HepG2 (cell line): Measurements from ENCODE around the gene TMEM79. TPM values are rescaled to one million over a fixed set of nuclear protein-coding genes. Genes with fewer than 3 reads are reported as not detected.

Experiments used
- ATAC-seq: fragments of 200-7000 bp; cut with Tn5 transposase; 3 replicates; pipeline ENCODE4 v1.9.1; 2020; ENCODE audit warnings: mild to moderate bottlenecking, moderate library complexity
- BruUV-seq: library from RNA; stranded (reverse); fragments of 400-500 nt; replicated peaks from 2 replicates; lab custom pipeline; 2021; lab: Mats Ljungman, UMichigan
- CTCF ChIA-PET: fragments of 300-600 bp; formaldehyde crosslinking; extraction: SDS; loops from one replicate; lab custom pipeline; 2021; ENCODE audit warnings: low total read pairs, inconsistent platforms, low intra/inter-chr PET ratio; lab: Yijun Ruan, JAX
- POLR2A ChIA-PET: fragments of 350-600 bp; sonication (Branson Sonifier 250); formaldehyde crosslinking; loops from one replicate; lab custom pipeline; 2020; ENCODE audit warnings: antibody characterized with exemption, inconsistent platforms; lab: Yijun Ruan, JAX
- DNase-seq: peaks from one replicate; pipeline ENCODE4 v3.0.0-alpha.2; 2015; ENCODE audit warnings: low spot score
- FAIRE-seq: peaks from 3 replicates; lab custom pipeline; 2011; peaks lifted over from hg19 to GRCh38; lab: Jason Lieb, UNC
- H2AFZ ChIP-seq: one replicate; pipeline ENCODE4 v1.6.1; 2011; ENCODE audit warnings: low read length, inconsistent platforms
- H3K27ac ChIP-seq: fragments of 300-600 bp; 3 replicates; pipeline ENCODE4 v1.8.0; 2011; ENCODE audit warnings: mixed run types, mild to moderate bottlenecking, mixed read lengths, low read length, inconsistent platforms; ENCODE audit not compliant: insufficient read depth; ENCODE audit errors: extremely low read length
- H3K27me3 ChIP-seq, 2 experiments: fragments of 200-600 bp in 1 of 2; 2 replicates in 1 of 2; 3 replicates in 1 of 2; pipeline versions ENCODE4 v1.6.0 to v1.8.0; 2011; ENCODE audit warnings: low read length in 2 of 2, mild to moderate bottlenecking in 2 of 2, moderate library complexity in 2 of 2, inconsistent platforms in 1 of 2; ENCODE audit not compliant: insufficient read depth in 2 of 2, control insufficient read depth in 1 of 2
- H3K36me3 ChIP-seq, 2 experiments: fragments of 200-600 bp in 1 of 2; replicated peaks in 1 of 2; 2 replicates in 1 of 2; 3 replicates in 1 of 2; pipeline versions ENCODE4 v1.5.1 to v1.8.0; 2011; ENCODE audit warnings: low read length in 2 of 2, inconsistent platforms in 1 of 2; ENCODE audit not compliant: insufficient read depth in 2 of 2, control insufficient read depth in 1 of 2
- H3K4me1 ChIP-seq: 2 replicates; pipeline ENCODE4 v1.5.1; 2012; ENCODE audit warnings: low read length, inconsistent platforms; ENCODE audit not compliant: insufficient read depth
- H3K4me2 ChIP-seq: 2 replicates; pipeline ENCODE4 v1.6.0; 2011; ENCODE audit warnings: low read depth, low read length, inconsistent platforms
- H3K4me3 ChIP-seq, 3 experiments: fragments of 200-600 bp in 1 of 3; sonication (generic), shearing (Covaris generic) in 1 of 3; replicated peaks in 1 of 3; 2 replicates each; pipeline ENCODE4 v1.5.1; 2011 to 2016; ENCODE audit warnings: low read length in 3 of 3, inconsistent platforms in 2 of 3, low read depth in 2 of 3, mild to moderate bottlenecking in 2 of 3, control low read depth in 1 of 3, mixed read lengths in 1 of 3; ENCODE audit not compliant: insufficient read depth in 1 of 3
- H3K79me2 ChIP-seq: one replicate; pipeline ENCODE4 v1.6.1; 2011; ENCODE audit warnings: low read length, inconsistent platforms; ENCODE audit not compliant: insufficient read depth
- H3K9ac ChIP-seq: 2 replicates; pipeline ENCODE4 v1.6.0; 2011; ENCODE audit warnings: mild to moderate bottlenecking, low read depth, low read length, inconsistent platforms; ENCODE audit not compliant: insufficient read depth
- H3K9me3 ChIP-seq: 2 replicates; pipeline ENCODE4 v1.5.1; 2012; ENCODE audit warnings: mild to moderate bottlenecking, low read length
- H4K20me1 ChIP-seq: 2 replicates; pipeline ENCODE4 v1.6.0; 2011; ENCODE audit warnings: inconsistent platforms, mild to moderate bottlenecking, low read length, moderate library complexity; ENCODE audit not compliant: insufficient read depth
- ATF1 ChIP-seq: IDR thresholded peaks from 2 replicates; pipeline ENCODE4 v1.6.1; 2016; ENCODE audit warnings: mild to moderate bottlenecking, control low read depth
- ATF5 ChIP-seq: sonication (generic); formaldehyde crosslinking; IDR thresholded peaks from 2 replicates; pipeline ENCODE4 v1.4.0; 2020; ENCODE audit warnings: mild to moderate bottlenecking, low read depth, missing genetic modification reagents
- ELF3 ChIP-seq: IDR thresholded peaks from 2 replicates; pipeline ENCODE4 v1.6.1; 2016; ENCODE audit warnings: missing genetic modification reagents, missing compliant biosample characterization
- ETV5 ChIP-seq: IDR thresholded peaks from 2 replicates; pipeline ENCODE4 v1.6.1; 2018; ENCODE audit warnings: missing biosample characterization, missing genetic modification reagents, inconsistent platforms, borderline replicate concordance
- MXD1 ChIP-seq: sonication (generic); formaldehyde crosslinking; IDR thresholded peaks from 2 replicates; pipeline ENCODE4 v1.4.0; 2020; ENCODE audit warnings: mild to moderate bottlenecking, missing genetic modification reagents
- POGZ ChIP-seq: sonication (generic); formaldehyde crosslinking; IDR thresholded peaks from 2 replicates; pipeline ENCODE4 v1.4.0; 2020; ENCODE audit warnings: mild to moderate bottlenecking, missing genetic modification reagents
- RCOR2 ChIP-seq: IDR thresholded peaks from 2 replicates; pipeline ENCODE4 v1.6.1; 2016; ENCODE audit warnings: missing biosample characterization, missing genetic modification reagents
- SP5 ChIP-seq: IDR thresholded peaks from 2 replicates; pipeline ENCODE4 v1.6.1; 2016; ENCODE audit warnings: low read depth, borderline replicate concordance
- TBL1XR1 ChIP-seq: fragments of 150-350 bp; IDR thresholded peaks from 2 replicates; pipeline ENCODE4 v1.6.1; 2014; ENCODE audit warnings: borderline replicate concordance, low read length; ENCODE audit not compliant: partially characterized antibody
- TFDP2 ChIP-seq: sonication (generic); formaldehyde crosslinking; IDR thresholded peaks from 2 replicates; pipeline ENCODE4 v1.4.0; 2020; ENCODE audit warnings: missing genetic modification reagents
- ZFAT ChIP-seq: sonication (generic); formaldehyde crosslinking; conservative IDR thresholded peaks from 2 replicates; pipeline ENCODE4 v1.8.1; 2023; ENCODE audit warnings: missing genetic modification reagents, inconsistent platforms
- ZFP36 ChIP-seq: fragments of 150-350 bp; IDR thresholded peaks from 2 replicates; pipeline ENCODE4 v1.6.1; 2018; ENCODE audit warnings: borderline replicate concordance, low read length, low read depth; ENCODE audit not compliant: partially characterized antibody
- ZFP37 ChIP-seq: sonication (generic); formaldehyde crosslinking; IDR thresholded peaks from 2 replicates; pipeline ENCODE4 v1.4.0; 2020; ENCODE audit warnings: missing genetic modification reagents, borderline replicate concordance
- ZNF333 ChIP-seq: sonication (generic); formaldehyde crosslinking; IDR thresholded peaks from 2 replicates; pipeline ENCODE4 v1.4.0; 2020; ENCODE audit warnings: mild to moderate bottlenecking, missing genetic modification reagents, borderline replicate concordance
- ZNF513 ChIP-seq: sonication (generic); formaldehyde crosslinking; conservative IDR thresholded peaks from 2 replicates; pipeline ENCODE4 v1.5.0; 2020; ENCODE audit warnings: missing genetic modification reagents
- ZNF670 ChIP-seq: sonication (generic); formaldehyde crosslinking; IDR thresholded peaks from 2 replicates; pipeline ENCODE4 v1.8.0; 2022; ENCODE audit warnings: mild to moderate bottlenecking, missing genetic modification reagents, borderline replicate concordance
- ZNF678 ChIP-seq: sonication (generic); formaldehyde crosslinking; IDR thresholded peaks from 2 replicates; pipeline ENCODE4 v1.4.0; 2020; ENCODE audit warnings: mild to moderate bottlenecking, missing genetic modification reagents
- ZNF713 ChIP-seq: sonication (generic); formaldehyde crosslinking; IDR thresholded peaks from 2 replicates; pipeline ENCODE4 v1.4.0; 2020; ENCODE audit warnings: mild to moderate bottlenecking, missing genetic modification reagents
- ZNF761 ChIP-seq: sonication (generic); formaldehyde crosslinking; conservative IDR thresholded peaks from 2 replicates; pipeline ENCODE4 v1.4.0; 2020; ENCODE audit warnings: mild to moderate bottlenecking, missing genetic modification reagents
- ZSCAN22 ChIP-seq: sonication (generic); formaldehyde crosslinking; IDR thresholded peaks from 2 replicates; pipeline ENCODE4 v1.4.0; 2020; ENCODE audit warnings: mild to moderate bottlenecking, missing genetic modification reagents
- WGBS: methylation state at CpG from one replicate; pipeline ENCODE4 v1.1.6; 2017; ENCODE audit warnings: low lambda C conversion rate; 5-methylcytosine and 5-hydroxymethylcytosine counted together
- in situ Hi-C: cut with HindIII; loops from 2 replicates; pipeline ENCODE4 v1.10.0; 2017; ENCODE audit warnings: low pct_unique_long_range_greater_than_20kb; ENCODE audit not compliant: extremely low pct_ligation_motif_present
- intact Hi-C: fragments of 100-400 bp; cut with micrococcal nuclease; formaldehyde crosslinking; loops from one replicate; pipeline ENCODE4 v1.10.0; 2022; ENCODE audit not compliant: unreplicated experiment
- polyA plus RNA-seq, 8 experiments: library from polyadenylated mRNA; depleted of rRNA in 3 of 8; stranded (reverse) in 7 of 8; unstranded in 1 of 8; fragments of >200 nt; fragmentation: Illumina TruSeq in 4 of 8; extraction: Trizol in 4 of 8; gene quantifications; 2 replicates each; pipeline versions ENCODE4 v1.2.1 to v1.2.3, GENCODE V29; 2011 to 2016; ENCODE audit warnings: low read depth in 4 of 8, missing spikeins in 1 of 8, mixed read lengths in 1 of 8; ENCODE audit not compliant: insufficient read depth in 1 of 8
- total RNA-seq, 5 experiments: library from RNA; depleted of rRNA; stranded (reverse); fragments of >200 nt; fragmentation: Illumina TruSeq; extraction: Trizol; gene quantifications; 2 replicates each; pipeline ENCODE4 v1.2.3, GENCODE V29; 2016; ENCODE audit warnings: low read depth in 1 of 5

TMEM79 gene
- total and polyA plus RNA-seq, 2 of the 13 experiments (the other 11 are each of a cell fraction or from before 2014, with no cell fraction given), result 1.2 to 1.9 TPM

- TF ChIP-seq ZFP36 (no peak), TFDP2 (CRISPR knock-in tag) (no peak), ZNF678 (CRISPR knock-in tag) (no peak), MXD1 (CRISPR knock-in tag) (no peak), ZNF670 (no peak), ZNF713 (CRISPR knock-in tag) (no peak)
These were observed 23.2 kb upstream of the TMEM79 start (continued) for GRCh38 chr1:156260896-156261295.

GRCh38 chr1:156262461-156263287, 21.5 kb upstream of the TMEM79 start:
- H3K27ac ChIP-seq, result no peak overlapping the region
- H3K9ac ChIP-seq, result no peak overlapping the region
- no peak overlapping the region for H3K4me2 ChIP-seq
- ATAC-seq (no peak), DNase-seq (no peak), FAIRE-seq (no peak)
- no TSS peak for BruUV-seq
- no peaks in the 10 kb centered on the region for H3K4me1 ChIP-seq
- H3K27me3 ChIP-seq, result no peaks in the 10 kb centered on the region; a peak in 1 of 5 replicates
- in situ Hi-C loops (no loop called here), intact Hi-C loops (no loop called here)
- CTCF ChIA-PET, result no interaction called here
- H3K4me3 ChIP-seq, result no peak overlapping the region
- POLR2A ChIA-PET, result no interaction called here
- no peaks in the 10 kb centered on the region for H3K79me2 ChIP-seq
- 95% methylated on average over 8 of the region's 9 CpGs for WGBS
- H3K36me3 ChIP-seq, result peaks cover 45 to 87% of the 10 kb centered on the region in 2 experiments
- H3K9me3 ChIP-seq, result no peaks in the 10 kb centered on the region
- no peak overlapping the region for H2AFZ ChIP-seq
- H4K20me1 ChIP-seq, result no peaks in the 10 kb centered on the region
- TF ChIP-seq ZSCAN22 (CRISPR knock-in tag), result no peak
- no peak for TF ChIP-seq ZNF333 (CRISPR knock-in tag)
- TF ChIP-seq ZFP37, result no peak
- no peak for TF ChIP-seq ATF5 (CRISPR knock-in tag)
- no peak for TF ChIP-seq ATF1 (CRISPR knock-in tag)
- TF ChIP-seq ZFP36, result no peak
- TF ChIP-seq TBL1XR1, result no peak
- TF ChIP-seq SP5 (CRISPR knock-in tag), result no peak
- TF ChIP-seq ETV5 (CRISPR knock-in tag), result no peak
- TF ChIP-seq ELF3 (CRISPR knock-in tag), result no peak
- no peak for TF ChIP-seq ZFAT
- no peak for TF ChIP-seq ZNF761 (CRISPR knock-in tag)
- no peak for TF ChIP-seq POGZ (CRISPR knock-in tag)
- no peak for TF ChIP-seq RCOR2 (CRISPR knock-in tag)
- TF ChIP-seq ZNF513 (CRISPR knock-in tag), result no peak
